ENCODE results near the gene CACNG7.

Gene CACNG7

DNA sequence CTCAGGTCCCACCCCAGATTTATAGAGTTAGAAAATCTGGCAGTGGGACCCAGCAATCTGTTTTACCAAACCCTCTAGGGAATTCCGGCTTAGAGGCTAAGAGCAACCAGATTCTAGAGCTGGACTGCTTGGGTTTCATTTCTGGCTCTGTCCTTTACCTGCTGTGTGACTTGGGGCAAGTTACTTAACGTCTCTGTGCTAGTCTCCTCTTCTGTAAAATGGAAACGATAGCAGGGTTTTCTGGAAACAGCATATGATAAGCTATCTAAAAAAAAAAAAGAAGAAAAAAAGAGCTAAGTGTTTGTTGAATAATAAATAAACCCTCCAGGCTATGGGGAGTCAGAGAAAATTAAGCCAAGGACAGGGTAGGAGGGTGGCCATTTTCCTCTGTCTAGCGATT, 11.6 kb upstream of the CACNG7 start:
- DNase-seq (ENCODE audit: low read depth), result no peak
- no peak overlapping the region for H3K4me3 ChIP-seq (ENCODE audit: low read depth, low read length)
- TF ChIP-seq, protein P1, sequence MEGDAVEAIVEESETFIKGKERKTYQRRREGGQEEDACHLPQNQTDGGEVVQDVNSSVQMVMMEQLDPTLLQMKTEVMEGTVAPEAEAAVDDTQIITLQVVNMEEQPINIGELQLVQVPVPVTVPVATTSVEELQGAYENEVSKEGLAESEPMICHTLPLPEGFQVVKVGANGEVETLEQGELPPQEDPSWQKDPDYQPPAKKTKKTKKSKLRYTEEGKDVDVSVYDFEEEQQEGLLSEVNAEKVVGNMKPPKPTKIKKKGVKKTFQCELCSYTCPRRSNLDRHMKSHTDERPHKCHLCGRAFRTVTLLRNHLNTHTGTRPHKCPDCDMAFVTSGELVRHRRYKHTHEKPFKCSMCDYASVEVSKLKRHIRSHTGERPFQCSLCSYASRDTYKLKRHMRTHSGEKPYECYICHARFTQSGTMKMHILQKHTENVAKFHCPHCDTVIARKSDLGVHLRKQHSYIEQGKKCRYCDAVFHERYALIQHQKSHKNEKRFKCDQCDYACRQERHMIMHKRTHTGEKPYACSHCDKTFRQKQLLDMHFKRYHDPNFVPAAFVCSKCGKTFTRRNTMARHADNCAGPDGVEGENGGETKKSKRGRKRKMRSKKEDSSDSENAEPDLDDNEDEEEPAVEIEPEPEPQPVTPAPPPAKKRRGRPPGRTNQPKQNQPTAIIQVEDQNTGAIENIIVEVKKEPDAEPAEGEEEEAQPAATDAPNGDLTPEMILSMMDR (IDR thresholded peaks at IDR 0.05; ENCODE audit: low read depth, low read length, missing control alignments), result no peak

DNA sequence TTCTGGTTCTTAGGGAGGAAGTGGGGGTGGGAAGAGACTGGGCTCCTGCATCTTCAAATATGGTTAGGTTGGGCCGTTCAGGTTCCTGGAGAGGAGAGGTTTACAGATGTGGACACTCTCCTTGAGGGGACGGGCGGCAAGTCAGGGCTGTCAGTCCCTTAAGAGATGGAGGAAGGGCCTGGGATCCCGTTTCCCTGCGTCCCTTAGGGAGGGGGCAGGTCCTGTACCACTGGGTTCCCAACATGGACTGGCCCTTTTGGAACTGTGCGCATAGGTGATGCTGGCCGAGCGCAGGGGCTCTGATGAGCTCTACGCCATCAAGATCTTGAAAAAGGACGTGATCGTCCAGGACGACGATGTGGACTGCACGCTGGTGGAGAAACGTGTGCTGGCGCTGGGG, 10.9 kb upstream of the CACNG7 start:
- no peak for DNase-seq (ENCODE audit: low read depth)
- H3K4me3 ChIP-seq (ENCODE audit: low read depth, low read length), result no peak overlapping the region
- TF ChIP-seq, protein P1 (IDR thresholded peaks at IDR 0.05; ENCODE audit: low read depth, low read length, missing control alignments), result no peak

DNA sequence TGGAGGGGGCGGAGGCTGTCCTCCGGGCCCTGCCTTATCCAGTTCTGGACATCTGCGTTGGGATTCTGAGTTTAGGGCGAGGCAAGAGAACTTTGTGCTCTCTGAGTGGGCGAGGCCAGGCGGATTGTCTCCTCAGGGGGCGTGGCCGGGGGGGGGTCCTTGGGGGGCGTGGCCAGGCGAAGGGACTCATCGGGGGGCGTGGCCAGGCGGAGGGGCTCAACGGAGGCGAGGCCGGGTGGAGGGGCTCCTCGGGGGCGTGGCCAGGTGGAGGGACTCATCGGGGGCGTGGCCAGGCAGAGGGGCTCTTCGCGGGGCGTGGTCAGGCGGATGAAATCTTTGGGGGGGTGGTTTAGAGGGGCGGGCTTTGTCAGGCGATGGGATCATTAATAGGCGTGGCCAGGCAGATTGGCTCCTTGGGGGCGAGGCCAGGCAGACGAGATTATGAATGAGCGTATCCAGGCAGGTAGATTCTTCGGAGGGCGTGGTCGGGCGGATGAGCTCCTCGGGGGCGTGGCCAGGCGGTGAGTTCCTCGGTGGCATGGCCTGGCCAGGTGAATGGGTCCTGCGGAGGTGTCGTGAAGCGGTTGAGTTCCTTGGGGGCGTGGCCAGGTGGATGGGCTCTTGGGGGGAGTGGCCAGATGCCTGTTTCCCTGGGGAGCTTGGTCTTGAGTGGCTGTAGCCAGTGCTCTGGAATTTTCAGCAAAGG, 10.3 kb upstream of the CACNG7 start:
- no peak overlapping the region for H3K4me3 ChIP-seq (ENCODE audit: low read depth, low read length)
- TF ChIP-seq, protein P1 (IDR thresholded peaks at IDR 0.05; ENCODE audit: low read depth, low read length, missing control alignments), result no peak
- DNase-seq (ENCODE audit: low read depth), result no peak

DNA sequence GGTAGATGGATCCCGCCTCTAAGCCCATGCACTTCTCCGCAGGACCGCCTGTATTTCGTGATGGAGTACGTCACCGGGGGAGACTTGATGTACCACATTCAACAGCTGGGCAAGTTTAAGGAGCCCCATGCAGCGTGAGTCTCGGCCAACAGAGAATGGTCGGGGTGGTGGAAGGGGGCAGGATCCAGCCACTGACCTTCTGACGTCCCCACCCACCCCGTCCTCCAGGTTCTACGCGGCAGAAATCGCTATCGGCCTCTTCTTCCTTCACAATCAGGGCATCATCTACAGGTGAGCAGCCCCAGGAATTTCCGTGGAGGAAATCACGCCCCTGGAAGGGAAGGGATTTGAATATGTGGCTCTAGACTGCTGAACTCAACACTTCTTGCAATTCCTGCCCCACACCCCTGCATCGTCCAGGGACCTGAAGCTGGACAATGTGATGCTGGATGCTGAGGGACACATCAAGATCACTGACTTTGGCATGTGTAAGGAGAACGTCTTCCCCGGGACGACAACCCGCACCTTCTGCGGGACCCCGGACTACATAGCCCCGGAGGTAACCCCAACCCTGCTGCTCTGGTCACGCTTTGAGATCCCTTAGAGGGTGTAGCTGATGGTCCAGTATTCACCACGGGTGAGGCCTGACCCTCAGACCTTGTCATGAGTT, 8.8 kb upstream of the CACNG7 start:
- DNase-seq (ENCODE audit: low read depth), result no peak
- TF ChIP-seq, protein P1 (IDR thresholded peaks at IDR 0.05; ENCODE audit: low read depth, low read length, missing control alignments), result no peak
- H3K4me3 ChIP-seq (ENCODE audit: low read depth, low read length), result no peak overlapping the region

DNA sequence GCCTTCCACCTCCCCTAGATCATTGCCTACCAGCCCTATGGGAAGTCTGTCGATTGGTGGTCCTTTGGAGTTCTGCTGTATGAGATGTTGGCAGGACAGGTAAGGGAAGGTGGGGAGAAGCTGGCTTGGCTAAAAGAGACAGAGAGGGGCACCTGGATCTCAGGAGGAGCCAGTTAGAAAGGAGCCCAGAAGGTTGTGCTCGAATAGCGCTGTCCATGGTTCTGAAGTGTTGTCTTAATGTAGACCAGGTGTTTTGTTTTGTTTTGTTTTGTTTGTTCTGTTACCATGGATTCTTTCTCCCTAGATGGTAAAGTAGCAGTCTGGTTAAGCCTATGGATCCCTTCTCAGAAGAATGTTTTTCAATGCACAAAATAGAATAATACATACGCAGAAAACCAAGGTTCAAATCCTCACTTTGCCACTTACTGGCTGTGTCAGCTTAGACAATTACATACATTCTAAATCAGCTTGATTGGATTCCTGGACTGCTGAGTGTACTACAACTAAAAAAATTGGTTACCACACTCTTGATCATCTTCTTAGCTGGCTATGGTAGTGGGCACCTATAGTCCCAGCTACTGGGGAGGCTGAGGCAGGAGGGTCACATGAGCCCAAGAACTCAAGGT, 5.9 kb upstream of the CACNG7 start:
- no peak for DNase-seq (ENCODE audit: low read depth)
- TF ChIP-seq, protein P1 (IDR thresholded peaks at IDR 0.05; ENCODE audit: low read depth, low read length, missing control alignments), result no peak
- no peak overlapping the region for H3K4me3 ChIP-seq (ENCODE audit: low read depth, low read length)

DNA sequence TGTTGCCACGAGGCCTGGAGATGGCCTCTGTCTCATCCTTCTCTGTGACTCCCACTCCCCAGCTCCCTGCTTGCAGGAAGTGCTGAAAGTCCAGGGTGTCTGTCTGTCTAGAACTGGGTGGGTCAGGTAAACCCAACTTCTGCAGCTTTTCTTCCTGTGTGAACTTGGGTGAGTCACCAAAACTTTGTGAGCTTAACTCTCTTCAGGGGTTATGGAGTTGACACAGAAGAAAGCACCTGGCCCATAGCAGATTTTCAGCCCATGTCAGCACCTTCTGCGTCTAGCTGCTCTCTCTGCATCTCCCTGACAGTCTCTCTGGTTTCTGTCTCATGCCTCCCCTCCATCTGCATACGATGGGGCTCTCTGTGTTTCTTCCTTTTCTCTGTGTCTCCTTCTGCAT, 4.2 kb upstream of the CACNG7 start:
- TF ChIP-seq, protein P1 (IDR thresholded peaks at IDR 0.05; ENCODE audit: low read depth, low read length, missing control alignments), result no peak
- H3K4me3 ChIP-seq (ENCODE audit: low read depth, low read length), result no peak overlapping the region
- no peak for DNase-seq (ENCODE audit: low read depth)

Data from GM12864 (cell line).